GM12872 (cell line): Measurements from ENCODE around the gene SLC47A1.

Experiments used
- TF ChIP-seq, protein P1 (sequence below): IDR thresholded peaks from 3 replicates; pipeline ENCODE4 v1.5.1; 2011; ENCODE audit warnings: low read depth, mild to moderate bottlenecking, low read length, moderate library complexity; ENCODE audit not compliant: insufficient read depth

The SLC47A1 gene

DNA sequence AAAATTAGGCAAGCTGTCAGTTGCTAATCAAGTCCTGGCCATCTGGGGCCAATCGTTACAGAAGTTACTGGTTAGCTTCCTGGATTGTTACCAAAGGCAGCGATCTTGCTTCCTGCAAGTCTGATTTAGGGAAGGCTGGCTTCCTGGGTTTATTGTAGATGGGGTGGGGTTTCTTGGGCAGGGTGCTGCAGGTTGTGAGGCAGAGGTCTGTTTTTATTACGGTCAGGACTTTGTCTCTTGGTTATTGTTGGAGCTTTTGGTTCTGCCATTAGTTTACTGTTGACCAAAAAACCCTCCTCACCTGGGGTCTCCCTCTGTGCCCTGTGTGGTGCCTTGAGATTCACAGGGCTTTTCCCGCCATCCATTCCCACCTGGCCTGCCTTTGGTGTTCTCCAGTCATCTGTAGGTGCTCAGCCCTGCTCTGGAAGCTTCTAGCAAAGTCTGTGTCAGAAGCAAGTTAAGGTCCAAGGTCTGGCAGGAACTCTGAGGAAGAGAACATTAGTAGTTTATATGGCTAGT, 36.9 kb downstream of the SLC47A1 start:
- TF ChIP-seq, protein P1, sequence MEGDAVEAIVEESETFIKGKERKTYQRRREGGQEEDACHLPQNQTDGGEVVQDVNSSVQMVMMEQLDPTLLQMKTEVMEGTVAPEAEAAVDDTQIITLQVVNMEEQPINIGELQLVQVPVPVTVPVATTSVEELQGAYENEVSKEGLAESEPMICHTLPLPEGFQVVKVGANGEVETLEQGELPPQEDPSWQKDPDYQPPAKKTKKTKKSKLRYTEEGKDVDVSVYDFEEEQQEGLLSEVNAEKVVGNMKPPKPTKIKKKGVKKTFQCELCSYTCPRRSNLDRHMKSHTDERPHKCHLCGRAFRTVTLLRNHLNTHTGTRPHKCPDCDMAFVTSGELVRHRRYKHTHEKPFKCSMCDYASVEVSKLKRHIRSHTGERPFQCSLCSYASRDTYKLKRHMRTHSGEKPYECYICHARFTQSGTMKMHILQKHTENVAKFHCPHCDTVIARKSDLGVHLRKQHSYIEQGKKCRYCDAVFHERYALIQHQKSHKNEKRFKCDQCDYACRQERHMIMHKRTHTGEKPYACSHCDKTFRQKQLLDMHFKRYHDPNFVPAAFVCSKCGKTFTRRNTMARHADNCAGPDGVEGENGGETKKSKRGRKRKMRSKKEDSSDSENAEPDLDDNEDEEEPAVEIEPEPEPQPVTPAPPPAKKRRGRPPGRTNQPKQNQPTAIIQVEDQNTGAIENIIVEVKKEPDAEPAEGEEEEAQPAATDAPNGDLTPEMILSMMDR = no peak

DNA sequence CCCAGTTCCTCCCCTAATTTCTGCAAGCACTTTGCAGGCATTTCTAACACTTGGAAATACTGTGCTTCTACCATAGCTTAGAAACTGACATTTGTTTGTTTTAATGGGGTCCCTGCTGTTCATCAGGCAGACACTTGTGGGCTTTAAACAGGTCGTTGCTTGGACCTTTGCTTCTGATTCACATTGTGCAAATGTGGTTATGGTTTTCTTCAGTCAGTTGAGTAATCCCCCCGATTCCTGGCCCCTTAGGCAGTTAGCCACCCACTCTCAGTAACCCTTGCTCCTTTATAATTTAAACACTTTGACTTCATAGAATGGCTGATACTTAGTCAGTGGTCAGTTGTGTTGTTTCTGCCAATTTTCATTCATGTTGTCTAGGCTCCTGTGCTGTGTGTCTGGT, 39.4 kb downstream of the SLC47A1 start:
- TF ChIP-seq, protein P1 = no peak

DNA sequence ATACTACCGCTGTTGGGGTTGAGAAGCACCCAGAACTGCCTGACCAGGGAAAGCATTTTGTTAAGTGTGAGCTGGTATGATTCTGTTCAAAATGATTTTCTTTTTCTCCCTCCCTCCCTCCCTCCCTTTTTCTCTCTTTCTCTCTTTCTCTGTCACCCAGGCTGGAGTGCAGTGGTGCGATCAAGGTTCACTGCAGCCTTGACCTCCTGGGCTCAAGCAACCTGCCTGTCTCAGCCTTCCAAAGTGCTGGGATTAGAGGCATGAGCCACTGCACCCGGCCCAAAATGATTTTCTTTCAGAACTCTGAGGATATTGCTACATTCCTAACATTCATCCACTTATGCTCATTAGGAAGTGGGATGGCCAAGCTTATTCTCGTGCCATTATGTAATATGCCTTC, 41.3 kb downstream of the SLC47A1 start:
- TF ChIP-seq, protein P1 = no peak

DNA sequence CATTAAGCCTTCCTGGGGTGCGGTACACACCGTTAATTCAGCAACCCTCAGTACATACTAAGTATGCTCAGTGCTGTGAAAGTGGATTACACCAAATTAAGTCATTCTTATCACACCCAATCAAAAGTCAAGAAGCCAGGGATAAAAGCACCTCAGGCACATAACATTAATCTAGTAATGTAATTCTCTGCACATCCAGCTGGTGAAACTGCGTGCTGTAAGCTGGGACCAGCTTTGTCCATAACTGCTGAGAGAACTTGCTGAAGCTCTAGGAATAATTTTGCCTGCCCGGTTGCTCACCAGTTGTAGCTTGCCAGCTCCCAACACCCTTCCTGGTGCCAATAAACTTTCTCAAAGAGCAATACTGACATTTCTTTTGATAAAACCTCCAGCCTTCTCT, 44.9 kb downstream of the SLC47A1 start:
- TF ChIP-seq, protein P1 = no peak

DNA sequence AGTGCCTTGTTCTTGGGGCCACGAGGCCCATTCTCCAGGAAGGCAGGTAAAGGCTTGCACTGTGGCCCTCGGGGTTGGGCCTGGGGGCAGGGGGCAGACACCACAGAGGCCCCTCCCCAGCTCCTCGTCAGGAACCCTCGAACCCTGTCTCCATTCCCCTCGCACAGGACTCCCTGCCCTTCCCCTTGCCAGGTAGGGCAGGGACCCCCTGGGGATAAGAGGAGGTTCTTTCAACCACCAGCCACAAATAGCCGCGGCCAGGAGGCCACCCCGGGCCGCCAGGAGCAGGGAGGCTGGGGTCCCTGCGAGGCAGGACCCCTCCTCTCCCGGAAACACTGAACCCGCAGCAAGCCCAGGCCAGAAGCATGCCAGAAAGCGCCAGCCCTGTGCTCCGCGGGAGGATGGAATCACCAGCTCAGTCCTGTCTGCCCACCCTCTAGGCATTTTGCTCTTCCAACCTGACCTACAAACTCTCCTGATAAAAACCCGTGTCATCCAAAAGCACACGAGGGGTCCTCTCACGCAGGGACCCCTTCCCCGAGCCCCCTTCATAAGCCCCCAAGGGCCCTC, 45.6 kb downstream of the SLC47A1 start:
- TF ChIP-seq, protein P1 = no peak

DNA sequence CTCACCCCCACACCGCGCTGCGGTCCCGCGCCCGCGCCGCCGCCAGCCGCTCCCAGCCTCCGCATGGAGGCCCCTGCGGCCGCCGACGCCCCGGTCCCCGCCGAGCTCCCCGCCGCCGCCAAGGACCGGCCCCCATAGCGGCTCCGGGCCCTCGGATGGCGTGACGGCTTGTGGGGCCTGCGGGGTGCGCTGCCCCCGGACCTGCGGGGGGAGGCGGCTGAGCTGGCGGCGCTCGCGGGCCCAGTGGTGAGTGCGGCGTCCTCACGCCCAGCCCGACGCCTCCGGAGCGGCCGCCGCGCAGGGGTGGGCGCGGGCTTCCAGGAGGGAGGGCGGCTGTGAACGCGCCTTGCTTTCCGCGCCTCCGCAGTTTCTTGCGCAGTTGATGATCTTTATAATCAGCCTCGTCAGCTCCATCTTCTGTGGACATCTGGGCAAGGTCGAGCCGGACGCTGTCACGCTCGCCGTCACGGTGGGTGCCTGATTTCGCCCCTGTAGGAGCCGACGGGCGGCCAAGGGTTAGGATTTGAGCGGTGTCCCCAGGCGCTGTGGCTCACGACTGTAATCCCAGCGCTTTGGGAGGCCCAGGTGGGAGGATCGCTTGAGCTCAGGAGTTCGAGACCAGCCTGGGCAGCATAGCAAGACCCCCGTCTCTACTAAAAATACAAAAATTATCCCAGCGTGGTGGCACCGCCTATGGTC, 46.4 kb downstream of the SLC47A1 start:
- TF ChIP-seq, protein P1 = no peak

DNA sequence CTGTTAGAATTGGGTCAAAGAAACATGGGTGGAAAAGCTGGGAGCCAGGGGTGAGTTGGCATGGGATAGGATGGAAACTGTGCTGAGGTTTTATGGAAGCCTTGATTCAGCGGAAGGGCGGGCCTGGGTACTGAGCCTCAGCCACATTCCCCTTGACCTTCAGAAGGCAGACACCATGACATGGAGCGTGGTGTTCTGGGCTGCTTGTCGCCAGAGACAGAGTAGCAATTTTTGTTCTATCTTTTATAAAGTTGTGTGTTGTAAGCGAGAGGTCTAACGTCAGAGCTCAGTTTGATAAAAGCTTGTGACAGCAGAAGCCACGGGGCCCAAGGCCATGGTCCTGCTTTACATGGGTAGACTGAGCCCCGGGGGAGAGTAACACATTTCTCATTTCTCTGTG, 50.2 kb downstream of the SLC47A1 start:
- TF ChIP-seq, protein P1 = no peak
